Naive thymus-derived CD4-positive, alpha-beta T cell (primary cell): ENCODE data around the gene CALR. TPM values are rescaled to one million over a fixed set of nuclear protein-coding genes. Genes with fewer than 3 reads are reported as not detected.
A peak's percentile ranks its signal among the peaks of the same experiment; 100 is the strongest.
"Not testable (repeated sequence)": the region's sequence is repeated elsewhere in the genome, so short reads cannot be mapped to it uniquely, and the experiment has no call there.

Source experiments
- ATAC-seq: fragments of 150-1000 bp; cut with Tn5 transposase; 2 replicates; pipeline ENCODE4 v1.10.0; 2021; ENCODE audit warnings: mild to moderate bottlenecking, moderate library complexity
- CTCF ChIA-PET: fragments of 350-600 bp; sonication (Branson Sonifier 250); formaldehyde crosslinking; loops from one replicate; lab custom pipeline; 2021; ENCODE audit warnings: antibody characterized with exemption; lab: Charles Lee
- POLR2A ChIA-PET: fragments of 350-600 bp; sonication (Branson Sonifier 250); formaldehyde crosslinking; loops from one replicate; lab custom pipeline; 2021; ENCODE audit warnings: antibody characterized with exemption, inconsistent platforms; lab: Charles Lee
- DNase-seq, 9 donors: peaks; one replicate each; pipeline versions ENCODE4 v3.0.0 to v3.0.0-alpha.2; 2020 to 2022; ENCODE audit warnings: mixed read lengths in 1 of 9
- H3K27ac ChIP-seq: one replicate; pipeline ENCODE4 v1.7.0; 2013; ENCODE audit warnings: mild to moderate bottlenecking, low read depth, low read length, moderate library complexity
- H3K27me3 ChIP-seq, 2 donors: one replicate each; pipeline ENCODE4 v1.7.0; 2013; ENCODE audit warnings: low read length in 2 of 2, mild to moderate bottlenecking in 2 of 2, moderate library complexity in 2 of 2; ENCODE audit not compliant: control insufficient read depth in 2 of 2, insufficient read depth in 2 of 2
- H3K36me3 ChIP-seq, 3 experiments: 1 replicate in 2 of 3; 2 replicates in 1 of 3; pipeline ENCODE4 v1.7.0; 2013; ENCODE audit warnings: low read length in 3 of 3, mild to moderate bottlenecking in 3 of 3, moderate library complexity in 1 of 3; ENCODE audit not compliant: insufficient read depth in 3 of 3, control insufficient read depth in 2 of 3
- H3K4me1 ChIP-seq, 2 donors: one replicate each; pipeline ENCODE4 v1.7.0; 2013; ENCODE audit warnings: low read length in 2 of 2, mild to moderate bottlenecking in 2 of 2, moderate library complexity in 1 of 2; ENCODE audit not compliant: control insufficient read depth in 2 of 2, insufficient read depth in 2 of 2
- H3K4me3 ChIP-seq: 2 replicates; pipeline ENCODE4 v1.7.0; 2013; ENCODE audit warnings: mild to moderate bottlenecking, low read length
- H3K9me3 ChIP-seq, 3 experiments: 1 replicate in 2 of 3; 2 replicates in 1 of 3; pipeline ENCODE4 v1.7.0; 2013; ENCODE audit warnings: low read length in 3 of 3; ENCODE audit not compliant: control insufficient read depth in 2 of 3
- H3K27ac Mint-ChIP-seq, 9 donors: one replicate each; pipeline ENCODE4 v1.8.0; 2020 to 2022; ENCODE audit warnings: mixed read lengths in 9 of 9, mild to moderate bottlenecking in 8 of 9, moderate library complexity in 5 of 9, inconsistent platforms in 2 of 9
- H3K27me3 Mint-ChIP-seq, 5 donors: one replicate each; pipeline ENCODE4 v1.8.0; 2021 to 2022; ENCODE audit warnings: mixed read lengths in 5 of 5, mild to moderate bottlenecking in 1 of 5
- H3K36me3 Mint-ChIP-seq, 5 donors: one replicate each; pipeline ENCODE4 v1.8.0; 2020 to 2022; ENCODE audit warnings: mixed read lengths in 5 of 5, mild to moderate bottlenecking in 3 of 5, inconsistent platforms in 1 of 5
- H3K4me1 Mint-ChIP-seq, 7 donors: one replicate each; pipeline ENCODE4 v1.8.0; 2020 to 2022; ENCODE audit warnings: mixed read lengths in 7 of 7, mild to moderate bottlenecking in 3 of 7, inconsistent platforms in 1 of 7
- H3K4me3 Mint-ChIP-seq, 10 donors: one replicate each; pipeline ENCODE4 v1.8.0; 2020 to 2022; ENCODE audit warnings: mild to moderate bottlenecking in 10 of 10, mixed read lengths in 10 of 10, moderate library complexity in 6 of 10, inconsistent platforms in 2 of 10
- H3K9me3 Mint-ChIP-seq, 11 donors: one replicate each; pipeline ENCODE4 v1.8.0; 2020 to 2022; ENCODE audit warnings: mixed read lengths in 11 of 11, mild to moderate bottlenecking in 4 of 11, inconsistent platforms in 1 of 11, moderate library complexity in 1 of 11
- intact Hi-C, 2 donors: fragments of 100-400 bp; cut with micrococcal nuclease; formaldehyde crosslinking; loops; one replicate each; pipeline ENCODE4 v1.15.1; 2023
- polyA plus RNA-seq, 2 donors: library from polyadenylated mRNA; unstranded; fragments of 300-500 nt; fragmentation: Illumina TruSeq; gene quantifications; one replicate each; pipeline ENCODE4 v1.2.3, GENCODE V29; 2021
- total RNA-seq, 6 experiments: library from RNA in 5 of 6; stranded (reverse) in 5 of 6; gene quantifications; 1 replicate in 5 of 6; 2 replicates in 1 of 6; pipeline ENCODE4 v1.2.3 and lab custom pipeline; 2021 to 2026

The CALR gene
- total and polyA plus RNA-seq, 7 experiments from 2014 or later: 142 to 1,130 (median 460) TPM

GRCh38 chr19:12953138-12953798 is 14.9 kb downstream of the CALR start:
- intact Hi-C loops: no loop called here
- Mint-ChIP-seq H3K27me3 (no peaks in the 10 kb centered on the region), H3K27ac (peak overlapping the region in 1 of 9 donors; percentile 52), H3K9me3 (no peaks in the 10 kb centered on the region), H3K4me3 (peak overlapping the region in 1 of 10 donors; percentile 21), H3K36me3 (peaks cover 4 to 21% (median 5%) of the 10 kb centered on the region in 5 donors), H3K4me1 (peaks cover 19 to 44% (median 25%) of the 10 kb centered on the region in 7 donors)
- H3K9me3 ChIP-seq: no peaks in the 10 kb centered on the region
- ATAC-seq: no peak
- peaks cover 4 to 62% (median 22%) of the 10 kb centered on the region in 3 experiments for H3K36me3 ChIP-seq
- no peak for DNase-seq
- no peak overlapping the region for H3K4me3 ChIP-seq
- H3K27ac ChIP-seq: no peak overlapping the region
- peaks cover 0 to 11% of the 10 kb centered on the region in 2 donors for H3K4me1 ChIP-seq
- ChIA-PET CTCF (interaction anchor here (0.5 to 1.9 kb wide), 5 partner anchors 12 to 68 kb away, joined by 3 to 12 read pairs (median 4); no protein-coding TSS in a partner anchor), POLR2A (interaction anchor here (1.2 to 2.6 kb wide), 4 partner anchors 12 to 63 kb away, joined by 3 to 8 read pairs (median 4); partner anchors contain the start of genes CALR and GCDH)
- H3K27me3 ChIP-seq: no peaks in the 10 kb centered on the region

DNA sequence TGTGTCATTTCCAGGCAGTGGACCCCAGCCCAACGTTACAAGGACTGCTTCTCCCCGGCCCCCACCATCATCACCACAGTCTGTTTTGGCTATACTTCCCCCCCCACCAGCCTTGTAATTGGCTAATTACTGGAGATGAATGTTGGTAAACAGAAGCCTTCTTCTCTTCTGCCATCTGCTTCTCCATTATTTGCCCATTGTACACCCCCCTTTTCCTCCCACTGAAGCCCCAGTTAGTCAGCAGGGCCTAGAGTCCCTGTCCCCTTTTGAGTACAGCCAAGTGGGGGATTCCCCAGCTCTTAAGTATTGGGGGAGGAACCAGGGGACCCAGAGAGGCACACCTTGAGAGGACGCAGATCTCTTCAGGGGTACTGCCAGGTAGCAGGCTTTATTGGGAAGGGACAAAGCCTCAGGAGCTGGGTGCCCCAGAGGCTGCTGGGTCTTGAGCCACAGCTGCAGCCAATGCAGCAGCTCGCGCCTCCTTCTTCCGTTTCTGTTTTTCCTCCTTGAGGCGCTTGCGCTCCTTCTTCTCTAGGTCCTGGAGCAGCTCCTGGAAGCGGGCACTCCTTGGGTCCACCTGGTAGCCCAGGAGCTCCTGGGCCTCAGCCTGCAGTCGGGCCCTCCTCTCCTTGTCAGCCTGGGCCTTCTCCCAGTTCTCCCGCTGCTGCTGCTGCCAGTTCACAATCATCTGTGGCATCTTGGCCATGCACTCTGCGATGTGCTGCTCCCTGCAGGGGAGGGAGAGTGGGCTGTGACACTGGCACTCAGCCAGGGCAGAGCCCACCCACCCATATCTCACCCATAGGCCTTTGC is 15.6 kb downstream of the CALR start:
- intact Hi-C loops: no loop called here
- ChIA-PET CTCF (interaction anchor here (0.6 to 1.9 kb wide), 4 partner anchors 11 to 313 kb away, joined by 3 to 12 read pairs (median 4); no protein-coding TSS in a partner anchor), POLR2A (interaction anchor here (0.9 to 2.6 kb wide), 4 partner anchors 15 to 73 kb away, joined by 3 to 8 read pairs (median 4); partner anchors contain the start of genes CALR and DNASE2)
- Histone ChIP-seq H3K9me3 (no peaks in the 10 kb centered on the region), H3K4me1 (peaks cover 0 to 11% of the 10 kb centered on the region in 2 donors), H3K36me3 (peaks cover 4 to 55% (median 14%) of the 10 kb centered on the region in 3 experiments), H3K27ac (no peak overlapping the region), H3K27me3 (no peaks in the 10 kb centered on the region), H3K4me3 (no peak overlapping the region)
- no peak for ATAC-seq
- Mint-ChIP-seq H3K4me1 (peaks cover 19 to 43% (median 25%) of the 10 kb centered on the region in 7 donors), H3K9me3 (no peaks in the 10 kb centered on the region), H3K36me3 (peaks cover 4 to 21% (median 5%) of the 10 kb centered on the region in 5 donors), H3K27me3 (no peaks in the 10 kb centered on the region), H3K27ac (peak overlapping the region in 8 of 9 donors; percentile 9 to 81 (median 48)), H3K4me3 (peak overlapping the region in 5 of 10 donors; percentile 14 to 89 (median 32))
- DNase-seq: no peak

- no peaks in the 10 kb centered on the region for H3K27me3 ChIP-seq
- peaks cover 4 to 19% (median 5%) of the 10 kb centered on the region in 5 donors for H3K36me3 Mint-ChIP-seq
- no peak for DNase-seq
- H3K4me1 ChIP-seq: peaks cover 0 to 11% of the 10 kb centered on the region in 2 donors
- H3K36me3 ChIP-seq: peaks cover 2 to 49% (median 9%) of the 10 kb centered on the region in 3 experiments
- no peak overlapping the region for H3K4me3 ChIP-seq
- ATAC-seq: no peak
- H3K27ac Mint-ChIP-seq: peak overlapping the region in 8 of 9 donors; percentile 9 to 81 (median 39)
- H3K4me3 Mint-ChIP-seq: peak overlapping the region in 6 of 10 donors; percentile 14 to 89 (median 40)
- no peaks in the 10 kb centered on the region for H3K27me3 Mint-ChIP-seq
- H3K9me3 ChIP-seq: no peaks in the 10 kb centered on the region
- intact Hi-C loops: no loop called here
- POLR2A ChIA-PET: interaction anchor here (0.9 to 3.6 kb wide), 4 partner anchors 16 to 74 kb away, joined by 3 to 22 read pairs (median 4); partner anchors contain the start of genes CALR and DNASE2
- CTCF ChIA-PET: interaction anchor here (0.6 to 1.9 kb wide), 4 partner anchors 11 to 313 kb away, joined by 3 to 12 read pairs (median 5); partner anchors contain the start of gene DAND5
- no peaks in the 10 kb centered on the region for H3K9me3 Mint-ChIP-seq
- H3K4me1 Mint-ChIP-seq: peaks cover 19 to 43% (median 25%) of the 10 kb centered on the region in 7 donors
- H3K27ac ChIP-seq: no peak overlapping the region
These were observed 16.2 kb downstream of the CALR start for GRCh38 chr19:12954612-12954962.

DNA sequence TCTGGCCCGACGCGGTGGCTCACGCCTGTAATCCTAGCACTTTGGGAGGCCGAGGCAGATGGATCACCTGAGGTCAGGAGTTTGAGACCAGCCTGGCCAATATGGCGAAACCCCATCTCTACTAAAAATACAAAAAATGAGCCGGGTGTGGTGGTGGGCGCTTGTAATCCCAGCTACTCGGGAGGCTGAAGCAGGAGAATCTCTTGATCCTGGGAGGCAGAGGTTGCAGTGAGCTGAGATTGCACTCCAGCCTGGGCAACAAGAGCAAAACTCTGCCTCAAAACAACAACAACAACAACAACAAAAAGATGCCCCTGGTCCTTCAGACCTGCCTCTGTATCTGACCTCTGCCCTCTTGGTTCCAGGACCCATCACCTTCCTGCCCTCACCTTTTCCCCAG is 17.2 kb downstream of the CALR start:
- H3K27ac ChIP-seq: peak overlapping the region; percentile 81
- peak overlapping the region; percentile 81 to 92 (median 89) for H3K27ac Mint-ChIP-seq
- peak overlapping the region; percentile 81 to 89 (median 84) for H3K4me3 Mint-ChIP-seq
- H3K9me3 ChIP-seq, H3K27me3 ChIP-seq, DNase-seq, H3K9me3 Mint-ChIP-seq, ATAC-seq, intact Hi-C loops, H3K27me3 Mint-ChIP-seq: not testable (repeated sequence)
- ChIA-PET POLR2A (interaction anchor here (2.2 to 3.6 kb wide), 3 partner anchors 8 to 17 kb away, joined by 12 to 22 read pairs (median 13); partner anchors contain the start of genes CALR and RAD23A), CTCF (interaction anchor here (1.4 to 2.1 kb wide), 3 partner anchors 10 to 70 kb away, joined by 4 to 13 read pairs (median 6); partner anchors contain the start of gene DAND5)
- peaks cover 16 to 39% (median 22%) of the 10 kb centered on the region in 7 donors for H3K4me1 Mint-ChIP-seq
- peaks cover 0 to 39% (median 8%) of the 10 kb centered on the region in 3 experiments for H3K36me3 ChIP-seq
- H3K36me3 Mint-ChIP-seq: peaks cover 0 to 12% (median 4%) of the 10 kb centered on the region in 5 donors
- peaks cover 0 to 11% of the 10 kb centered on the region in 2 donors for H3K4me1 ChIP-seq
- H3K4me3 ChIP-seq: peak overlapping the region; percentile 84

GRCh38 chr19:12955996-12956395 is 17.6 kb downstream of the CALR start:
- H3K4me1 ChIP-seq: peaks cover 0 to 11% of the 10 kb centered on the region in 2 donors
- intact Hi-C loops: loop anchor here (2.0 kb wide), 2 partner anchors 17 to 37 kb away; partner anchors contain the start of genes SYCE2 (in 2 of the 2) and CALR (in 1 of the 2)
- H3K36me3 ChIP-seq: peaks cover 0 to 35% (median 6%) of the 10 kb centered on the region in 3 experiments
- H3K4me3 Mint-ChIP-seq: peak overlapping the region; percentile 81 to 89 (median 84)
- peak overlapping the region; percentile 16 to 92 (median 89) for H3K27ac Mint-ChIP-seq
- H3K4me3 ChIP-seq: peak overlapping the region; percentile 84
- peaks cover 16 to 35% (median 22%) of the 10 kb centered on the region in 7 donors for H3K4me1 Mint-ChIP-seq
- peak overlapping the region; percentile 81 for H3K27ac ChIP-seq
- DNase-seq (no peak), ATAC-seq (no peak)
- no peaks in the 10 kb centered on the region for H3K9me3 Mint-ChIP-seq
- ChIA-PET CTCF (interaction anchor here (1.0 to 2.1 kb wide), 4 partner anchors 9 to 71 kb away, joined by 3 to 13 read pairs (median 5); partner anchors contain the start of gene DAND5), POLR2A (interaction anchor here (0.8 to 3.6 kb wide), 6 partner anchors 8 to 71 kb away, joined by 3 to 22 read pairs (median 9); partner anchors contain the start of genes CALR and RAD23A)
- peaks cover 0 to 12% (median 4%) of the 10 kb centered on the region in 5 donors for H3K36me3 Mint-ChIP-seq
- no peaks in the 10 kb centered on the region for H3K27me3 Mint-ChIP-seq
- no peaks in the 10 kb centered on the region for H3K27me3 ChIP-seq
- H3K9me3 ChIP-seq: no peaks in the 10 kb centered on the region
